Erythroblast (primary cell): ENCODE results near the gene CYSTM1.

ENCODE experiments used
- GATA1 ChIP-seq: IDR thresholded peaks from 2 replicates; pipeline ENCODE4 v1.6.1; 2011; ENCODE audit warnings: low read depth, mild to moderate bottlenecking, control low read depth, low read length, moderate library complexity
- POLR2A ChIP-seq: IDR thresholded peaks from 2 replicates; pipeline ENCODE4 v1.6.1; 2011; ENCODE audit warnings: mild to moderate bottlenecking, low read length

DNA sequence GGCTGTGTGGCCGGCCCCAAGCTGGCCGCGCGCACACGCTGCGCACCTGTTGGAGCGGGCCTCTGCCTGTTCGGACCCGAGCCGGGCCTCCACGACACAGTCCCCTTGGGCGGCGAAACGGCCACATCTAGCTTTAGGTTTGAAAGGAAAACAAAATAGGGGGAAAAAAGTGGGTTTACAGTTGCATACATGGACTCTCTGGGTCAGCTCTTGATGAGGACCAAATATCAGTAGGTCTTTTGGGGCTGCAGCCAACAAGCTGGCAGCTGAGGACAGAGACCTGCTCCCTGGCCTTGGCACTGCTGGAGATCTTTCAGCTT, 28.5 kb upstream of the CYSTM1 start:
- TF ChIP-seq POLR2A (no peak), GATA1 (no peak)
